Neural cell (in vitro differentiated cells): ENCODE data around the gene PARP8. TPM values are rescaled to one million over a fixed set of nuclear protein-coding genes. Genes with fewer than 3 reads are reported as not detected.
A peak's percentile ranks its signal among the peaks of the same experiment; 100 is the strongest.

Source experiments
- H2AFZ ChIP-seq: fragments of 200-600, 300-800 bp; sonication (generic), shearing (Covaris generic); 2 replicates; pipeline ENCODE4 v1.6.0; 2014; ENCODE audit warnings: low read depth, mild to moderate bottlenecking, antibody characterized with exemption, low read length, moderate library complexity
- H3F3A ChIP-seq: fragments of 200-600 bp; shearing (Covaris generic); 2 replicates; pipeline ENCODE4 v1.6.1; 2016; ENCODE audit warnings: mild to moderate bottlenecking, moderate library complexity, mixed read lengths, antibody characterized with exemption, low read length; ENCODE audit not compliant: insufficient read depth, poor library complexity, severe bottlenecking
- H3K27ac ChIP-seq: fragments of 200-600, 300-800 bp; sonication (generic), shearing (Covaris generic); 2 replicates; pipeline ENCODE4 v1.5.1; 2014; ENCODE audit warnings: mild to moderate bottlenecking, low read length, moderate library complexity
- H3K27me3 ChIP-seq: fragments of 300-800, 200-600 bp; sonication (generic), shearing (Covaris generic); 2 replicates; pipeline ENCODE4 v1.6.0; 2014; ENCODE audit warnings: mild to moderate bottlenecking, low read depth, low read length, moderate library complexity; ENCODE audit not compliant: insufficient read depth
- H3K36me3 ChIP-seq: fragments of 300-800, 200-600 bp; sonication (generic), shearing (Covaris generic); 2 replicates; pipeline ENCODE4 v1.5.1; 2014; ENCODE audit warnings: mild to moderate bottlenecking, antibody characterized with exemption, low read length, moderate library complexity; ENCODE audit not compliant: insufficient read depth
- H3K4me2 ChIP-seq: fragments of 300-800, 200-600 bp; sonication (generic), shearing (Covaris generic); 2 replicates; pipeline ENCODE4 v1.6.0; 2014; ENCODE audit warnings: mild to moderate bottlenecking, low read length
- H3K4me3 ChIP-seq: fragments of 300-800, 200-600 bp; sonication (generic), shearing (Covaris generic); 2 replicates; pipeline ENCODE4 v1.5.1; 2014; ENCODE audit warnings: mild to moderate bottlenecking, low read length, moderate library complexity
- H3K79me2 ChIP-seq: fragments of 200-600 bp; shearing (Covaris generic); replicated peaks from 2 replicates; pipeline ENCODE4 v1.6.0; 2014; ENCODE audit warnings: mild to moderate bottlenecking, low read length, moderate library complexity; ENCODE audit not compliant: insufficient read depth
- H3K9ac ChIP-seq: fragments of 300-800, 200-600 bp; sonication (generic), shearing (Covaris generic); 2 replicates; pipeline ENCODE4 v1.6.1; 2016; ENCODE audit warnings: mild to moderate bottlenecking, low read length, mixed read lengths
- H3K9me2 ChIP-seq: fragments of 200-600 bp; shearing (Covaris generic); 2 replicates; pipeline ENCODE4 v1.6.1; 2016; ENCODE audit warnings: mild to moderate bottlenecking, low read length, mixed read lengths; ENCODE audit not compliant: insufficient read depth
- H3K9me3 ChIP-seq: fragments of 200-600, 300-800 bp; sonication (generic), shearing (Covaris generic); 2 replicates; pipeline ENCODE4 v1.6.1; 2016; ENCODE audit warnings: mild to moderate bottlenecking, mixed run types, low read length, moderate library complexity, mixed read lengths
- H4K20me1 ChIP-seq: fragments of 200-600 bp; shearing (Covaris generic); 2 replicates; pipeline ENCODE4 v1.6.1; 2016; ENCODE audit warnings: mild to moderate bottlenecking, mixed run types; ENCODE audit not compliant: insufficient read depth
- CTCF ChIP-seq: fragments of 450-650 bp; IDR thresholded peaks from 2 replicates; pipeline ENCODE4 v1.5.1; 2014; ENCODE audit warnings: antibody characterized with exemption, mild to moderate bottlenecking, moderate library complexity; ENCODE audit not compliant: poor library complexity, severe bottlenecking
- EP300 ChIP-seq: fragments of 450-650 bp; conservative IDR thresholded peaks from 2 replicates; pipeline ENCODE4 v1.6.1; 2014; ENCODE audit warnings: antibody characterized with exemption, mild to moderate bottlenecking, moderate library complexity; ENCODE audit not compliant: poor library complexity, severe bottlenecking
- EZH2 ChIP-seq: fragments of 200-600, 300-800 bp; shearing (Covaris generic), sonication (generic); IDR thresholded peaks from 2 replicates; pipeline ENCODE4 v1.6.1; 2014; ENCODE audit warnings: antibody characterized with exemption, low read length, borderline replicate concordance, mild to moderate bottlenecking; ENCODE audit not compliant: insufficient read depth, poor library complexity, severe bottlenecking
- MXI1 ChIP-seq: fragments of 450-650 bp; conservative IDR thresholded peaks from 2 replicates; pipeline ENCODE4 v1.6.1; 2014; ENCODE audit warnings: antibody characterized with exemption, mild to moderate bottlenecking; ENCODE audit not compliant: poor library complexity, severe bottlenecking
- POLR2AphosphoS5 ChIP-seq: IDR thresholded peaks from 2 replicates; pipeline ENCODE4 v1.6.1; 2012
- RAD21 ChIP-seq: fragments of 450-650 bp; conservative IDR thresholded peaks from 2 replicates; pipeline ENCODE4 v1.6.1; 2014; ENCODE audit warnings: antibody characterized with exemption, mild to moderate bottlenecking, moderate library complexity
- REST ChIP-seq: IDR thresholded peaks from 2 replicates; pipeline ENCODE4 v1.6.1; 2012; ENCODE audit warnings: borderline replicate concordance
- SMC3 ChIP-seq: fragments of 450-650 bp; conservative IDR thresholded peaks from 2 replicates; pipeline ENCODE4 v1.6.1; 2014; ENCODE audit warnings: antibody characterized with exemption, mild to moderate bottlenecking, moderate library complexity; ENCODE audit not compliant: poor library complexity
- TAF1 ChIP-seq: IDR thresholded peaks from 2 replicates; pipeline ENCODE4 v1.6.1; 2012; ENCODE audit warnings: low read depth
- polyA plus RNA-seq: library from polyadenylated mRNA; depleted of rRNA; stranded (reverse); fragments of >200 nt; gene quantifications from 2 replicates; pipeline ENCODE4 v1.2.3, GENCODE V29; 2014

PARP8 gene
- polyA plus RNA-seq, 1 donor from 2014 or later = 29.9 TPM

GRCh38 chr5:50853151-50853550, 186.7 kb downstream of the PARP8 start:
- Histone ChIP-seq H3K9me2 (no peaks in the 10 kb centered on the region), H4K20me1 (no peaks in the 10 kb centered on the region), H3K27ac (no peak overlapping the region), H3K36me3 (no peaks in the 10 kb centered on the region), H3F3A (no peaks in the 10 kb centered on the region), H3K79me2 (no peaks in the 10 kb centered on the region), H3K9ac (no peak overlapping the region), H2AFZ (no peak overlapping the region), H3K27me3 (no peaks in the 10 kb centered on the region), H3K9me3 (no peaks in the 10 kb centered on the region), H3K4me2 (no peak overlapping the region), H3K4me3 (no peak overlapping the region)
- TF ChIP-seq POLR2AphosphoS5 (no peak), CTCF (no peak), REST (no peak), MXI1 (no peak), EP300 (no peak), EZH2 (no peak), RAD21 (no peak), TAF1 (no peak), SMC3 (no peak)

- Histone ChIP-seq H4K20me1 (no peaks in the 10 kb centered on the region), H3K36me3 (no peaks in the 10 kb centered on the region), H3K9me3 (no peaks in the 10 kb centered on the region), H3K27me3 (no peaks in the 10 kb centered on the region), H3K4me3 (no peak overlapping the region), H3K9me2 (no peaks in the 10 kb centered on the region), H3K4me2 (no peak overlapping the region), H3F3A (no peaks in the 10 kb centered on the region), H2AFZ (no peak overlapping the region), H3K27ac (no peak overlapping the region), H3K9ac (no peak overlapping the region), H3K79me2 (no peaks in the 10 kb centered on the region)
- peak; percentile 91 for TF ChIP-seq EP300
- TF ChIP-seq MXI1 = no peak
- peak; percentile 86 for TF ChIP-seq POLR2AphosphoS5
- TF ChIP-seq REST = no peak
Observed at GRCh38 chr5:50854082-50854481, 187.6 kb downstream of the PARP8 start.
